NCI-H774 (cell line): ENCODE measurements around the gene FAM174B.
A peak's percentile ranks its signal among the peaks of the same experiment; 100 is the strongest.

Source experiments
- DNase-seq: peaks from one replicate; lab custom pipeline; 2025; lab: John Stamatoyannopoulos, UW

The FAM174B gene

DNA sequence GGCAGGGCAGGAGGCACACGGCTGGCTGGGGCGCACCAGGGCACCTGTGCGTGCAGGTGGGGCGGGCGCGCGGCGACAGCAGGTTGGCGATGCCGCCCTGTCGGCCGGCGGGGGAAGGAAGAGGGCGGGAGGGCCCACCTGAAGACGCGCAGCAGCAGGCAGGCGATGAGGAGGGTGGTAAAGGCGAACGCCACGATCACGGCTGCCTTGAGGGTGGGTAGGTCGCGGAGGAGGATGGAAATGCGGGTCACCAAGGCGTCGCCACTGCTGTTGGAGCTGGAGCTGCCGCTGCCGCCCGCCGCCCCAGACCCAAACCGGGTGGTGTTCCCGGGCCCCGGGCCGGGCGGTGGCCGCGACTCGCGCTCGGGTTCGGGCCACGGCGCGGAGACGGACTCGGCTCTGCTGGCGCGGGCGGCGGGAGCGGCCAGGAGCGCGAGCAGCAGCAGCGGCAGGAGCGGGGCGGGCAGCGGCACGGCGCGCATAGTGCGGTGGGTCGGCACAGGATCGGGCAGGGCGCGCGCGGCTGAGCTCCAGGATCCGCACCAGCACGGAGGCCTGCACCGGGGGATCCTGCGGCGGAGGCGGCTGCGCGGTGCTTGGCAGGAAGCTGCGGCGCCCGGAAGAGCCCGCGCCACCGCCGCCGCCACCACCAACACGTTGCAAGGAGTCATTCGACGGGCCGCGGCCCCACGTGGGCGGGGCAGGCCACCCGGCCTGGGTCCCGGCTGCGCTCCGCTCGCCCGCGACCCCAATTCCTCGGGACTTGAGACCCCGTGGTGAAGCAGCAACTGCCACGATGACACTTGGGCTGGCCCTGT is at the start of gene FAM174B:
FAM174B (minus strand) TSS at position 598 of the 818 bp plus-strand sequence.
- DNase-seq, result peak; percentile 55

DNA sequence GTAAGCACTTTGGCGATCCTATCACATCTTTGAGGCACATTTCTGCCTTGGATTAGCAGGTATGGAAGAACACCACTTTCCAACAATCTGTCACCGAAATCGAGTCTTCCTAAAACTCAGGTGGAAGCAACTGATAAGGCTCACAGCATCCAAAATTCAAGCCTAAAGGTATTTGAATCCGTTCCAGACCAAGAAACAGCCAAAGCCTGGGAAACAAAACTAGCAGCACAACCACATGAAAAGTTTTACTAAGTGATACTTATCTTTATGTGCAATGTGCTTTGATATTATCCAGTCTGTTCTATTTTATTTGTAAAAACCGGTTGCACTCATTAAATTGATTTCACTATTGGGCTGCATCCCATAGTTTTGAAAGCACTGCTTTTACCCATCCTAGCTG is 40.5 kb upstream of the FAM174B start:
- DNase-seq, result no peak

DNA sequence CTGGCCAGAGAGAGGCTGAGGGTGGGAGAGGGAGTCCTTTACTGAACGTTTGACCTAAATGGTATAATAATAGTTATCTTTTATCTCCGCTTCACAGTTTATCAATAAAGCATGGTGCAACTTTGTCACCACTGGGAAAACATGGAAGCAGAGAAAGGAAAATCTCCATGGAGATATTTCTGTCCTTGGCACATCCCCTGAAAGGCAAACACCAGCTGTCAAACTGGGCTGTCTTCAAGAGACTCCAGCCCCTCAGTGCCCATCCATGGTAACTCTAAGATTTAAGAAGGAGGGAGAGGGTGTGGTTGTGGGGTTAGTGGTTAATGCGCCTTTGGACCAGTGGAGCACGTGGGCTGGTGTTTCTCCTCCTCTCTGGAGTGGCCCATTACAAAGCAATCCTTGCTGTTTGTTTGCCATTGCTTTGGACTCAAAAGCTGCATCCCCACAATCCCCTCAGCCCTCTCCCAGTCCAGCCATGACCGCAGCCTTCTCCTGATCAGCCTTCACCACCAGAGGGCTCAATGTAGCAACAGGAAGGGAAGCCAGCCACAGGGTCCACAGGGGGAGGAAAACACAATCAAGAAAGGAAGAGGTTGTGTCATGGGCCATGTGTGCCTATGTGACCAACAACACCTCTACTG is 38.2 kb upstream of the FAM174B start:
- no peak for DNase-seq

DNA sequence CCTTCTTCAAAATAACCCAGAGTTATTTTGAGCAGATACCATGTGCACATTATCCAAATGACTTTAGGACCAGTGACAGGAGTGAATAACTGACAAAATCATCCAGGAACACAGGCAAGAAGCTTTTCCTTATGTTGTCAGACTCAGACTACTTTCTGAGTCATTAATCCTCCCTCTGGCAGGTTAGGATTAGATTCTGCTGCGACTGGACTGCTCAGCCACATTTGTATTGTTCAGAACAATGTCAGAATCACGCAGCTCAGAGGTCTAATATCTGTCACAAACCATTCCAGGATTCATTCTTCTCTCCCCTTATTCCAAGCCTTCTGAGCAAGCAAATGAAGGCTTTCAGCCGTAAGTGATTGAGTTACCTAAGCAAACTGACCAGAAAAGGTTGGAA is 34.8 kb upstream of the FAM174B start:
- DNase-seq, result no peak

DNA sequence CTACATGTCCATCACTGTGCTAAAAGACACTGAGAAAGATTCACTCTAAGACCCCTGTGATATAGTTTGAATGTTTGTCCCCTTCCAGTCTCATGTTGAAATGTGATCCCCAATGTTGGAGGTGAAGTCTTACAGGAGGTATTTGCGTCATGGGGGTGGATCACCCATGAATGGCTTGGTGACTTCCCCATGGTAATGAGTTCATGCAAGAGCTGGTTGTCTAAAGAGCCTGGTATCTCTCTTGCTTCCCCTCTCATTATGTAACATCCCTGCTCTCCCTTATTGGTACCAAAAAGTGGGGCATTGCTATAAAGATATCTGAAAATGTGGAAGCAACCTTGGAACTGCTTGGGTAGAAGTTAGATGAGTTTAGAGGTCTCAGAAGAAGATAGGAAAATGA is 32.2 kb upstream of the FAM174B start:
- no peak for DNase-seq

DNA sequence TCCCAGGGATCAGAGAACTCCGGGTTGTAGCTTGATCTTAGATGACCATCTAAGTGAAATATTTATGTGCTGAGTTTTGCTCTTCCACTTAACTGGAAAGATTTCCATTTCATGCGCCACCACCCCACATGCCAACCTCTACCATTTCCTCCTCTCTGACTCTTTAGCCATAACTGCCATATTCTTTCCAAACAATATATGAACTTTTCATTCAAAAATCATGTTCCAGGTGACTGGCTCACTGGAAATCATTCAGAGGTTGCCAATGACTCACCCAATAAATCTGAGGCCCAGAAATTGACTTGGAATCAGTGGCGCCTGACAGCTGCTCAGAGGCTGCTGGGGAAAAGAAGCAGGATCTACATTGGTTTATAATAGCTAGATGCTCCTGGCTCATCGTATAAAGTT is 31.6 kb upstream of the FAM174B start:
- DNase-seq, result no peak

DNA sequence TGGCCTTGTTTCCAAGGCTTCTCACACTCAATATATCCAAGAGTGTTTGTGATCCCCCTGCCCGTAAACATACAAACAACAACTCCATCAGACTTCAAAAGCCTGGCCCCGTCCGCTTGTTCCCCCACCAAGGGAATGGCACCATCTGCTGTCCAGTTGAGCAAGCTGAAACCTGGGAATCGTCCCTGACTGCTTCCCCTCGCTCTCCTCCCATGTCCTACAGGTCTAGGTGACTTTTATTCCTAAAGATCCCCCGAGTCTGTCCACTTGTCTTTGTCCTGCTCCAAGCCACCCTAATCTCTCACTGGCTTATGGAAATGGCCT is 27.9 kb upstream of the FAM174B start:
- DNase-seq, result peak; percentile 7

DNA sequence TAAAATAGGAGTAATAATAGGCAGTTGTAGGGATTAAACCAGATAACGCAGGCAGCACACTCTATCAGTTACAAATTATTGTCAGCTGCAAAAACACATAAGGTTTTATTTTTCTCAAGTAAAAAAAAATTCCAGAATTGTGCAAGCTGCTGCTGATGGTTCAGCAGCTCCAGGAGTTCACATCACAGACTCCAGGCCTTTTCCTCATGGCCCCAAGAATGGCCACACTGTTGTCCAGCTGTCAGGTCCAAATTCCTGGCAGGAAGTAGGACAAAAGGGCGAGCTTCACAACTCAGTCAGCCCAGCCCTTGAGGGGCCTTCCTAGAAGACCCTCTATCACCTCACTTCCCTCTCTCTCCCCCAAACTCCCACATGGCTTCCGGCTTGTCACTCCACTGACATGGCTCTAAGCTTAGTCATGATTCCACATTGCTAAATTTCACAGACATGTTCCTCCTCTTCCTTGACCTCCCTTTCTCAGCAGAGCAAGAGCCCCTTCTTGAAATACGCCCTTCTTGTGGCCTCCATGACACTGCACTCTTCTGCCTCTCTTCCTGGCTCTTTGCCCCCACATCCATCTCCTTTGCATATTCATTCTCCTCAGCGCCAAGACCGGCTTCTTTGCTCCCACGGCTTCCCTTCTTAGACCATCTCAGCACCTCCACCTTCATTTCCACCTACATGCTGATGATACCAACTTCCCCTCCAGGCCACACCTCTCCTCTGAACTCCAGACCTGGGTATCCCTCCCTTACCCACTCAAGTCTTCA is 27.4 kb upstream of the FAM174B start:
- no peak for DNase-seq

DNA sequence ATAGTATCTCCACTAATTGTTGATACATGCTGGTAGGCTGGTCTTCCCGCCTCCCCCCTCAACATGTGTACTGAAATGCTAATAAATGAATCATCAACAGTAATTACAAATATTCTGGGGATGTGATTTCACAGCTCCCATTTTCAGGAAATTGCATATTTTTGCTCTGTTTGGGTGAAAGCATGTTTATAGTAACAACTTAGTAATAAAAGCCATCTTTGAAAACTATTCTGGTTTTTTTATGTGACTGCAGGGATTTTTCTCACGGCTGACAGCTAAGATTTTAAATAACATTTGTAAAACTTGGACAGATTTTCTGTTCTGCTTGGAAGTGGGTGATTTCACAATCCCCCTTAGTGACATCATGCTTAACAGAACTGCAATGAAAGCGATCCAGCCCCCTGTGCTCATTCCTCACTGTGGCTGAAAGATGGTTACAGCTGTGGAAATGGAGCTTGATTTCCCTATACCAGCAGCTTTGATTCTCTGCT is 25.6 kb upstream of the FAM174B start:
- no peak for DNase-seq

DNA sequence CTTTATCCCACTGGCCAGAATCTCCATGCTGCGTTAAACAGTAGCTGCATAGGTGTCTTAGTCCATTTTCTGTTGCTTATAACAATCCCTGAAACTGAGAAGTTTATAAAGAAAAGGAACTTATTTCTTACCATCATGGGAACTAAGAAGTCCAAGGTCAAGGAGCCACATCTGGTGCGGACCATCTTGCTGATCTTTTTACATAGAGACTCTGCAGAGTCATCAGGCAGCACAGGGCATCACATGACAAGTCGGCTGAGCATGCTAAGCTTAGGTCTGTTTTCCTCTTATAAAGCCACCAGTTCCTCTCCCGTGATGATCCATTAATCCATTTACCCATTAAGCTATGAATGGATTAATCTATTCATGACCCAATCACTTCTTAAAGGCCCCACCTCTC is 22.4 kb upstream of the FAM174B start:
- DNase-seq, result no peak

DNA sequence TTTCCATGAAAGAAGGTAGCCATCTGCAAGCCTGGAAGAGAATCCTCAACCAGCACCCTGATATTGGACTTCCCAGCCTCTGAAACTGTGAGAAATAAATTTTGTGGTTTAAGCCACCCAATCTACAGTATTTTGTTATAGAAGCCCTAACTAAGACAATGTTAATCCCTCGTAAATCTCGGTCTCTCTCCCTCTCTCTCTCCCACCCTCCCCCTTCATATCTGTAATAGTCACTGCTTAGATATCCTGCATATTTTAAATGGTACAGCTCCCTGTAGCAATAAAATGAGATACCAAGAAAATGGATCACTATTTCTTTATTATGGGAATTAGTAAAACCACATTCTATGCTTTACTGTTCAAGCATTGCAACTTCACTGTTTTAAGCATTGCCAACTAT is 21.0 kb upstream of the FAM174B start:
- DNase-seq, result no peak

DNA sequence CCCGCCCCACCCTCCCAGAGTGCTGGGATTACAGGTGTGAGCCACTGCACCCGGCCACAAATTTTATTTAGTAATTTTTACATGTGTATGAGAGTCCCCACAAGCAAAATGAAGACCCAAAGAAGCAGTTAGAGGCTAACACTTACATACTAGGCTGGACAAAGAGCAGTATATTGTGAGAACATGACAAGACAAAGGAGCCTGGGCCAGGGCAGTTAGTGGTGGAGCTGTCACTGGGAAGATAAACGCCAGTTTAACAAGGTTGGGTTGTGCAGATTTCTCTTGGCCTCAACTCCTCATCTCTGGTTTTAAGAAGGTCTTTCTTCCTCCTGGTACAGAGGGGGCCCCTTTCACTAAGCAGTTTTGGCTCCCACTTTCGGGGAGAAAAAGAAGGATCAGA is 19.9 kb upstream of the FAM174B start:
- DNase-seq, result no peak

DNA sequence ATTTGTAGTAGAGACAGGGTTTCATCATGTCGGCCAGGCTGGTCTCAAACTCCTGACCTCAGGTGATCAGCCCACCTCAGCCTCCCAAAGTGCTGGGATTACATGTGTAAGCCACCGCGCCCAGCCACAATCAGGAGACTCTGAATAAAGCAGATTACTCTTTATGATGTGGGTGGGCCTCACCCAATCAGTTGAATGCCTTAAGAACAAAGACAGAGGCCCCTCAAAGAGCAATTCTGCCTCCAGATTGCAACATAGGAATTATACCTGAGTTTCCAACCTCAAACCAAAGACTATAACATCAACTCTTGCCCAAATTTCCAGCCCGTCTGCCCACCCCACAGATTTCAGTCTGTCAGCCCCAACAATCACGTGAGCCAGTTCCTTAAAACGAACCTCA is 18.8 kb upstream of the FAM174B start:
- DNase-seq, result no peak

DNA sequence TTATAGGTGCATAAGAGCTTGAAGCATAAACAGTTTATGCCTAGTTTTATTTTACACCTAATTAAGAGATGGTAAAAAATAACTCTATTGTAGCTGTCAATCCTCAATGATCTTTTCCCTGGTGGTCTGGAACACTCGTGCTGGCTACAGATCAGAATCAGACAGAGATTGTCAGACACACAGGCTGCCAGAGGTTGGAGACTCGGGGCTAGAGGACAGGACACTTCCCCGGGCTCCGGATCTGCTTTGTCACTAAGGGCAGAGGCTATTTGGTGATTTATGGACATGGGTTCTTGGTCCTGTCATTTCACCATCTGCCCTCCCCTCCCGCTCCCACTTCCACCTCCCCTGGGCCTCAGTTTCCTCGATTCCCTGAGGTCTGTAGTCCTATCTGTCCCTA is 16.5 kb upstream of the FAM174B start:
- no peak for DNase-seq

DNA sequence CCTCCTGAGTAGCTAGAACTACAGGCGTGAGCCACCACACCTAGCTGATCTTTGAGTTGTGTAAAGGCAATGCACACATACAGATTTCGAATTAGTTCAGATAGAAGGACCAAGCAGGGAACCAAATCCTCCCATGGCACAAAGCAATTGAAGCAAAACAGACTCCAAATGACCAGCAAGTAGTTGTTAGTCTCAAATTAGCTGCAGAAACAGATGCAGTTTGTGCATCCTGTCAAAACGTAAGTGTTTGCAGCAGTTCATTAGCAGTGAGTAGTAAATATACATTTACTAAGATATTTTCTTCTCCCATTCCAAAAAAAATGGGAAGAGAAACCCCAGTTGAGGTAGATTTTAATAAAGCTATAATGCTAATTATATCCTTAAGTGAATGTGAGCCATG is 15.8 kb upstream of the FAM174B start:
- DNase-seq, result no peak

DNA sequence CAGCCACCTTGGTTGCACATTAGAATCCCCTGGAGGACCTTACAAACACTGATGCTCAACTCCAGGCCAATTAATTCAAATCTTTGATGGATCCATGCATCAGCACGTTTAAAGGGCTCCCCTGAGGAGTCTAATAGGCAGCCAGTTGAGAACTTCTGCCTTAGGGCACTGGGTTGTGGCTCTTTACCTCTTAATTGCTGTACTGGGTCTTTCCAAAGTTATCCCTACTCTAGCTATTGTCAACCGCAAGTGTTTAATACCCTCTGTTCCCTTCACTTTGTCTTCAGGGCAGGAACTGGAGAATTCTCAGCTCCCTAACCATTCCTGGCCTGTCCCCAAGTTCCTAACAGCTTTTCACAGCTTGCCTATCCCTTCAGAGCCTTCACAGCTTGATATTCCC is 15.0 kb upstream of the FAM174B start:
- no peak for DNase-seq

DNA sequence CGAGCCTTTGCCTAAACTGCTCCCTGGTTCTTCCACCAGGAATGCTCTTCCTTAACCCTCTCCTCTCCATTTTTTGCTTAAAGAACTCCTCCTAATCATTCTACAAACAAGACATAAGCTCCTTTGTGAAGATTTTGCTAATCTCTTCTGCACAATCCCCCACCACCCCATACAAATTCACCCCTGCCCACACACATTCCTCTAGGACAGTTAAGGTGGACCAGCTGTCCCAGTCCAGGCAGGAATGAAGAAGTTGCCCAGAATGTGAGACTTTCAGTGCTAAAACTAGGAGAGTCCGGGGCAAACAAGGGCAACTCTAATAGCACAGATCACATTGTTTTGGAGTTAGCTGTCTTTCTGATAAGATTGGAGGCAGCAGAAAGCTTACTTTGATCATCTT is 13.9 kb upstream of the FAM174B start:
- no peak for DNase-seq

DNA sequence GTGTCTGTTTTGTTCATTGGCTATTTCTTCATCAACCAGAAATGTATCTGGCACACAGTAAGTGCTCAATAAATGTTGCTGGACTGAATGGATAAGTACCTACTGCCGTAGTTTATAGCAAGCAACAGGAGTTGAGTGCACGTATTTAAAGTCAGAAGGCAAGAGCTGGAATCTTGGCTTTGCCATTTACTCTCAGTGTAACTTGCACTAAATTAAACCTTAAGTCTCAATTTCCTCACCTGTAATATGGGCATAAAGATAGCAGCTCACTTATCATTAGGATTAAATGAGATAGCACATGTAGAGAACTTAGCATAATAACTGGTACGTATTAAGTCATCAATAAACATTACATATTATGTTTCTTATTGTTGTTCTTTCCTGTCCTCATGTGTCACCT is 13.0 kb upstream of the FAM174B start:
- no peak for DNase-seq

DNA sequence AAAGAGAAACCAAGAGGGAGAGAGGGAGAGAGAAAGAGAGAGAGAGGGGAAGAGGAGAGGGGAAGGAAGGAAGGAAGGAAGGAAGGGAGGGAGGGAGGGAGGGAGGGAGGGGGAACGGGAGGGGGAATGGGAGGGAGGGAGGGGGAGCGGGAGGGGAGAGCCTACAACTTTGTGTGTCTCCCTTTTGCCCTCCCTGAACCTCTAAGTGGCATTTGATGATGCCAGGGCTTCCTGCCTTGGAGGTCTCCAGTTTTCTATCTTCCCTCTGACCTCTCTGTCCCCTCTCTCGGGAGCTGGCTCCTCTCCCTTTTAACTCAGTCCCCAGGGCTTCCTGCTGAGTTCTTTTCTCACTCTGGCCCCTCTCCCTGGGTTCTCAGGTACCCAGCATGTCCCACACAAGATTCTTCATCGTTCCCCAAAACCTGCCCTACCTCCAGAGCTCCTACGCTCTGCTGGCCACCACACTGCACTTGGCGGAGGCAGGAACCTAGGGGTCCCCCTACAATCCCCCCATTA is 12.5 kb upstream of the FAM174B start:
- DNase-seq, result no peak

DNA sequence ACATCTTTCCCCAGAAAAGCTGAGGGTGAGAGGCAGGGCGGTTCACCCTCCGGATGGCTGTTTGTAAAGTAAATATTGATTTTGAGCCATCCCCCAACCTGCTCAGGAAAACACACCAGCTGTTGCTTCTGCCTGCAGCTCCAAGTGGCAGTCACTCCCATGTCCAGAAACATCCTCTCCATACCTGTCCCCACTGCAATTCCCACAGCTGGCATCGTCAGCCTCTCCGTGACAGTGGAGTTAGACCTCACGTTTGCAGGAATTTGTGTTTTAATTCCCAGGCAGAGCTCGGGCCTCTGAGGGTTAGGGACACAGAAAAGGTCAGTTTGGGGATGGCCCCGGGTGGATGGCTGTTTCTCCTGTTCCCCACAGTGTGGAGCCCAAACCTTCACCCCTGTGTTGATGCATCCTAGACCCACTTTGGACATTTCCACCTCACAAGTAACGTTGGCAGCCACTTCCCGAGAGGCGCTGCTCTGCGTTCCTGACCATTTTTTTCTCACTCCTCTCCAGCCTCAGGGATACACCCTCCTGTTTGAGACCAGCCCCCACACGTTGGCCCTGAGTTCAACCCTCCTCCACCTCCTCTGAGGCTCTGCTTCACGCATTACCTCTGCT is 11.8 kb upstream of the FAM174B start:
- peak; percentile 35 for DNase-seq

DNA sequence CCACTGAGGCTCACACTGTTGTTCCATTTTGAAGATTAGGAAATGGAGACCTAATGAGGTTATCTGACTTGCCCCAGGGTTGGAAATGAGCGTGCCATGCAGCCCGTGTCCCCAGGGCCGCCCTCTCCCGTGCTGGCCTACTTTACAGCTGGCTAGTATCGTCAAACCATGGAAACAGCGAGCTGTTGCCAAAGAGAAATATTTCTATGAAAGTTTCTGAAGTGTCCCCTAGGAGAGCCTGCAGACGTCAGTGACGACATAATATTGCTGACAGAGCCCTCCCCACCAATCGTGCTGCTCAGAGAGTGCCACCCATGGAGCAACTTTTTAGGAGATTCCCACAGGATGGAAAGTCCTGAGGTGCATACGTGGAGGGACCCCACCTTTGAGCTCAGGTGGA is 11.2 kb upstream of the FAM174B start:
- no peak for DNase-seq

DNA sequence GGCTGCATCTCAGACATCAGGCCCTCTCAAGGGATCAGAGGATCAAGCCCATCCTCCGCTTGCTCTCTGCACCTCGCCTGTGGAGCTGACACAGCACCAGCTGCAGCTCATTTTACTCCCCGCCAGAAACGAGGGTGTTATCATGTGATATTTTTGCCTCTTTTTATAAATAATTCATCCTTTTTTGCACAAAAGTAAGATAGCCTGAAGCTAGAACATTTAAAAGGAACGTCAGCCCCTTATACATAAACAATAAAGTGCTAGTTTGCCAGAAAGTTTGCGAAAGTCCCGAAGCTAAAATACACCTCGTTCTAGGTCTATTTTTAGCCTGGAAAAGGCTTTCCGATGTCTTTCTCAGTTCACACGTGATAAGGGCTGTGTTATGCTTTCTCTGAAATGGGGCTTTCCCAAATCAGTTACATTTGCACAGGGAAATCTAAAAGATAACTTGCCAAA is 9.6 kb upstream of the FAM174B start:
- no peak for DNase-seq
